GM19467 (cell line): ENCODE data around the gene TPRG1.

Experiments
- ATAC-seq: cut with Tn5 transposase; IDR thresholded peaks from one replicate; pipeline ENCODE4 v1.9.1; 2021; ENCODE audit warnings: mild to moderate bottlenecking, moderate library complexity; ENCODE audit not compliant: unreplicated experiment

Gene TPRG1, protein sequence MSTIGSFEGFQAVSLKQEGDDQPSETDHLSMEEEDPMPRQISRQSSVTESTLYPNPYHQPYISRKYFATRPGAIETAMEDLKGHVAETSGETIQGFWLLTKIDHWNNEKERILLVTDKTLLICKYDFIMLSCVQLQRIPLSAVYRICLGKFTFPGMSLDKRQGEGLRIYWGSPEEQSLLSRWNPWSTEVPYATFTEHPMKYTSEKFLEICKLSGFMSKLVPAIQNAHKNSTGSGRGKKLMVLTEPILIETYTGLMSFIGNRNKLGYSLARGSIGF

DNA sequence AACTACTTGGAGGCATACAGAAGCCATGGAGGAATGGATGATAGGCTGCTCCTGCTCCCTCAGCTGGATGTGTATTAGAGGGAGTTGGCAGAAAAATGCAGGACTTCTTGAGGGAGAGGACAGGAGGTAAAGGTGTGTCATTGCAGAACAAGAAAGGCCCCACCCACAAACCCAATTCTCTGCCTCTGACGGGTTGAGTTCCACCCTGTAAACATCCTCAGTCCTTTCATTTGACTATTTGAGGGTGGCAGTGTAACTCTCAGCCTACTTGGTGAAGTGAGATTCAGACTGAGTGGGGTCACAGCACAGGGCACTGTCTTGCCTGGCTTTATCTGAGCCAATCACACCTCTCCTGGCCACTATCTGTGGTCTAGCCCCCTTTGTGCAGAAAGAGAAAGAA lies at the start of gene TPRG1:
Gene TPRG1 (plus strand): TSS at position 265 of the 400 bp plus-strand sequence. CDS start 35,414 bp downstream, outside the sequence.
- ATAC-seq: no peak

DNA sequence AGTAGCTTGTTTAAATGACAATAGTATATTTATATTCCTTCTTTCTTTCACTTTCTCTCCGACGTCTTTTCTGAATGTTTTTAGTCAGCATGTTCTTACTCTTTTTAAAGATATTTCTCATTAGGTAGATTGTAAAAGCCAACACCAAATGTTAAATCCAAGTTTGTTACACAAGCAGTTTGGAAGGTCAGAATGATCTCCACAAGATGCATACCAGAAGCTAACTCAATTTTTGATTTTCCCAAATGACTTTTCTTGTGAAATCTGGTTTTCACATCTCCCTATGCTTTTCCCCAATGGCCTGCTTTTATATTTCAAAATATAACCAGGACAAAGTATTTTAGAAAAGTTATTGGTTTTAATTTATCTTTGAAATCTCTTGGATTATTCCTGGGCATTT lies 49.7 kb upstream of the TPRG1 start:
- no peak for ATAC-seq

DNA sequence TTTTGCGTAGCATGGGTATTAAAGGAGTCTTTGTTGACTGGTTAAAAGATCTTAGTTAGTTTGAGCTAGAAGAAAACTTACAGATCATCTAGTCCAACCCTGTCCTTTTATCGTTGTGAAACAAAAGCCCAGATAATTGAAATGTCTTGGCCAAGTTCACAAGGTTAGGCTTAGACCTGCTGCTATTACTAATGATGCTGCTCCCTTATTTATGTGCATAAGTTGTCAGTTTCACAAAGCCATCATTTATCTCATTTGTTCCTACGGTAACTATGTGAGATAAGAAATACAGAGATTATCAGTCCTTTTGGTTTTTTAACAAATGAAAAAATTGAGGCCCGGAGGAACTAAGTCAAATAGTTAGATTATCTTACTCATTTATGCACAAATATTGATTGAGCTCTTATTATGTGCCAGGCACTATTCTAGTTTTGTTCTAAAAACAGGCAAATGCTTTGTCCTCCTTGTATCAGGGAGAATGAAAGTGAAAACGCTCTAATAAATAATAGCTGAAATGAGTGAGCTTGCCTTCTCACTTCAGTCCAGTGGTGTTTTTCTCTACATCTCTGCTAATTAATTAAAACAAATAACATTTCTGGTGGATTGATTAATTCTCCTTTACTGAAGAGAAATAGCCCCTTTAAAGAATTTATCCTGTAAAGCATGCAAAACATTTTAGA lies 49.1 kb upstream of the TPRG1 start:
- no peak for ATAC-seq

DNA sequence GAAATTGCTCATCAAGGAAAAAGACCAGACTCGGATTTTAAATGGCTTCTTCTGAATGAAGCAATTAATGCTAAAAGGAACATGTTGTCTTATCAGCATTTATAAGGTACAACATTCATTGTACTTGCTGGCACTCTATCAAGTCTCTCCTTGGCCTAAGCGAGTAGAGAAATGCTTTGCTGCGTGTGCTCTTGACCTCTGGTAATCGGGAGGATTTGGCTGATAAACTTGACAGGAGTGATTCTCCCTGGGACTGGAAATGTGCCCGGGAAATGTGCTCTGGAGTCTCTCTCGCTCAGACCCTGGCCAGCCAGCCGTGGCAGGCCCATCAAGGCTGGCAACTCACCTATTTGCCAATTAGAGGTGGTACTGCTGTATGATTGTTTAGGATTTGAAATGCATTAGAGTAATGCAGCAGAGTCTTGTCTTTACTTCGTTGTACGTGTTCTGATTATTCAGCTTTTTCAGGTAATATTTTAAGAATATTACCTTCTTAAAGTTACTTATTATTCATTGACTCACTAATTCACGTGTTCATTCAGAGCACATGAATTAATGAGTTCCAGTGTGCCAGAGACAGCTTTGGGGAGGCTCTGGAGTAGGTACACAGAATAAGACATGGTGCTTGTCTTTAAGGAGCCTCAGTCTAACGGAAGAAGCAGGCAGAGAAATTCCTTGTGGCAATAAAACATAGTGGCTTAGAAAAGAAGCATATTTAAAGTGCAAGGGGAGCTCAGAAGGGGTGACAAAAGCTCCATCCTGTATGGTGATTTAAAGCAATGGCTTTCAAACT lies 48.0 kb upstream of the TPRG1 start:
- ATAC-seq: no peak

DNA sequence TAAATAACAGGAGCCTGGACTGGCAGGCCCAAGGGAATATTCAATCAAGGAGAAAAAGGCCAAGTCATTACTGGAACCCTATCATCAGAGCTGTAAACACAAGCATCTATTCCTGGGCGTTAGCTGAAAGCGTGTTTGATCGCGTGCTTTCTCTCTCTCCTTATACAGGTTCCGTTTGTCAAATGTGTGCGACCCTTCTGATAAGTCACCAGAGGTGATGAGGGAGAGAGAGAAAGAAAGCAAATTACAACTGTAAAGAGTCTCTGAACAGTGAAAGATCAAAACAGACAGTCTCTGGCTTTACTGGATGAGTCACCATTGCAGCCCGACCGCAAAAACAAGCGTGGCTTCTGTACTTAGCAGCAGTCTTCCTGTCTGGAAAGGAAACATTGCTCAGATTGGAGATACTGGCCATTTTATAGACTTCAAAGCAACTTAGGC lies 39.5 kb upstream of the TPRG1 start:
- ATAC-seq: peak; percentile 73

DNA sequence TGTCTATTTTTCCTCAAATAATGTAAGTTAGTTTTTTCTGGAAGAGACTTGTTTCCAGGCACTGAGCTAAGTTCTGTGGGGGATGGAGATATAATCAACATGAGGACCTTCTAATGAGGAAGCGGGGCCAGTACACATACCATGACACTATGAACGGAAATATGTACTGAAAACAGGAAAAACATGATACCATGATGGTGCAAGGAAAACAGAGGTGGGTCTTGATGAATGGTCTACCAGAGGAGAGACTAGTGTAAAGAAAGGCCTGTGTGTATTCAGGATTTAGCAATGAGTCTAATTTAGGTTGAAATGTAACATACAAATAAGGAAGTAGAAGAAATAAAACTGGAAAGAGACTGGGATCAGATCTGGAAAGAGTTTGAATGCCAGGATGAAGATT lies 38.9 kb upstream of the TPRG1 start:
- ATAC-seq: no peak

DNA sequence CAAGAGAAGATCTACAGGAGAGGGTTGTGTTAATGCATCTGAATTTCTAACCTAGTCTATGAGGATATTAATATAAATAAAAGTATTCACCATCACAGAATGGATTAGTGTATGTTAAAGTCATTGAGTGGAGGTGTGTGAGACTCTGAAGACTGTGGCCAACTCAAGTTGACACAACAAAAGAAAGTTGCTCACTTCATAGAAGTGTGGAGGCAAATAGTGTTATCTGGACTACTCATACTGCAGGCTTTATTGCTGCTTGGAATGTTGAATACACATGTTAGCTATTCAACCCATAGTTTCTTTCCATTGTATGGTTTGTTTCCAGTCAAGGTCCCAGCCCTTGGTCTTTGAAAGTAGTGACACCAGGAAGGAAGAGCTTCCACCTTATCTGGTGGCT lies 38.0 kb upstream of the TPRG1 start:
- ATAC-seq: no peak

DNA sequence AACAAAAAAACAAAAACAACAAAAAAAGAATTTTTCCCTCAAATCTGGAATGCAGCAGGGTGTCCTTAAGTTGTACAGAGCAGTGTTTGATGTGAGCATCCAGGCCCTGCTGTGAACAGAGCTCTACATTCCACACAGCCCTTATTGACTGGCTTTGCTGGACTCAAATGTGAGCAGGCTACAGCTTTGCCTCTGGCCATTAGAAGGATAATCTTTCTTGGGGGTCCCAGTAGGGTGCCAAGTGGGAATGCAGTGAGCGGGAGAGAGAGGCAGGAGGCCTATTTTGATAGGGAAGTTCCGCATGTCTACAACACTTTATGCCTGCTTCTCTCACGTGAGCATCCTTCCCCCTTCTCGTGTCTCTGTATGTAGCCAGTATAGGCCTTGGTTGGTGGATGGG lies 34.4 kb upstream of the TPRG1 start:
- no peak for ATAC-seq

DNA sequence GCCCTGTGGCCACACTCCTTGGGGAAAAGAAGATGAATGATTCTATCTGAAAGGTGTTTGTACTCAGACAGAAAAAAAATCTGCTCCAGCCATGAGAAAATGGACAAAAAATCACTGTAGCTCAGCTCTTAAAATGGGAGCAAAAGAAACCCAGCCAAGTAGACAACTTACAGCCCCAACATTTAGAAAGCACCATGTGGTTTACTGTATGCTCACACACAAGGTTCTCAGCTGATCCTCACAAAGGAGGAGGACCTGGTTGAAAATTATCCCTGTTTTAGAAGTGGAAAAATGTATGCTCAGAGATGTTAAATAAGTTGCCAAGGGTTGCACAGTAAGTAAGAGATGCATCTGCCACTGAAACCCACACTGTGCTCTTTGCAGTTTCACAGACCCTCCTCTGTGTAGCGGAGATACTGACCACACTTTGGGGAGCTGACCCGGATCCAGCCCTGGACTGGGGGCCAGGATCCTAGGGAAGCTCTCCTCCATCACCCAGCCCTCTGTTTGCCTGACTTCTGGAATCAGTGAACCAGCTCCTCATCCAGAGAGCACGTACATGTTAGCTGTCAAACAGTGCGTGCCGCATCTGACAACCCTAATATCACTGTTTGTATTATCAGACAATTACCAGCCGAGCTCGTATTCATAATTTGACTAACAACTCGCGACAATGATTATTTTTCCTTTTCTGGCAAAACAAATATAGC lies 32.7 kb upstream of the TPRG1 start:
- no peak for ATAC-seq

DNA sequence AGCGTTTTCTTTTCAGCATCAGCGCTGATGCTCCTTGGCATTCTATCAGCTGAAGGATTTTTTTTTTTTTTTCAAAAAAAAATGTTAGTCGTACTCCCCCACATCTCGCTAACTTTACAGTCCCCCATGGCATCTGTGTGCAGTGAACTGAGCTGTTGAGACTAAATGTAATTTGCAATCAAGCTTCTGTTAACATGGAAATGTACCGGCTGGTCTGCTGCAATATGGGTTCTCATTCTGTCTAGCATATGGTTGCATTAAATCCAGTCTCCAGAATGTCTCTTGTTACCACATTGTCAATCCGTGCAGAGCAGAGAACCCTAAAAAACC lies 32.2 kb upstream of the TPRG1 start:
- no peak for ATAC-seq

DNA sequence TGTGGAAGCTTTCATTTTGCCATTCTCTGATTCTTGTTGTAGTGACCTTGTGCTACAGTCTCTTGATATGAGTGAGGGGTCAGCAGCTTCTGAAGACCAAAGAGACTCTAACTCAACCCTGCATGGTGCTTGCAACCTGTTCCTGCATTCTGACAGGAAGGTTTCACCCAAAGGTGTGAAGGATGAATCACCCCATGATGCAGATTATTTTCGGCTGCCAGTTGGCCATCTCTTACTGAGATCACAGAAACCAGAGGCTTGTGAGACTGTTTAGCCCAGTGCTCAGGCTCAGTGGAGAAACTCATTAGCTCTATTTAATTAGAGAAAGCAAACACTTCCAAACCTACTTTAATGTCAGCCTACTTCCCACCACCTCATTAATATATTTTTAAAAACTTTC lies 29.2 kb upstream of the TPRG1 start:
- no peak for ATAC-seq

DNA sequence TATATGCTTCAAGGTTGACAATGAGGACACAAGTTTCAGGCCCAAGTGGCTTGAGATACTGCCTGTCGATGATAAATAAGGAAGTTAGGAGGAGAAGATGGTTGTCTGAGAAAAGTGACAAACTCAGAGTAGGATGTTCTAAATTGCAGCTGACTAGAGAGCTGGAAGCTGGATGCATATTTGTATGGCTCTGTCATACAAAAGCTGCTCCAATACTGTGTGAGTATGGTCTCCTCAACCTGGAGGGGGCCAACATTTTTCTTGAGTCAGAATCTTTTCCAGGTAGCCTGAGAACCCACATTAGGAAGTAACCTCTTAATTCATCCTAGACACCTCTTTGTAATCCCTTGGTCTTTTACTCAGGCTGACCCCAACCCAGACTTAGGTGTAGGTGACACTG lies 28.4 kb upstream of the TPRG1 start:
- no peak for ATAC-seq

DNA sequence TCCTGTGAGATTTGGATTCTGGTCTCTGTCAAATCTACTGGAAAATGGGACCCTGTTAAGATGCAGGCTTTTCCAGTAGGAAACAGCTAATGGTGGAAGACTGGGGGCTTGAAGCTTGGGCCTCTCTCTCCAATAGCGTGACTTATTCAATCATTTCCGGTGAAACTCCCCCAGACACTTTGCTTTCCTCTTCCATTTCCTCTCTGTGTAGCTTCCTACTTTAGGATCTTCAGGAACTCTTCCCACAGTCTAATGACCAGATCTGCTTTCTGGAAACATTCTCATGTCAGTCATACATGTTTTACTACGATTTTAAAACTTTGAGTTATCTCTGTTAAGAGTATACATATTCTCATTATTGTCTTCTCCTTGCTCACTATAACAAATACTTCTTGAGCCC lies 28.0 kb upstream of the TPRG1 start:
- no peak for ATAC-seq

DNA sequence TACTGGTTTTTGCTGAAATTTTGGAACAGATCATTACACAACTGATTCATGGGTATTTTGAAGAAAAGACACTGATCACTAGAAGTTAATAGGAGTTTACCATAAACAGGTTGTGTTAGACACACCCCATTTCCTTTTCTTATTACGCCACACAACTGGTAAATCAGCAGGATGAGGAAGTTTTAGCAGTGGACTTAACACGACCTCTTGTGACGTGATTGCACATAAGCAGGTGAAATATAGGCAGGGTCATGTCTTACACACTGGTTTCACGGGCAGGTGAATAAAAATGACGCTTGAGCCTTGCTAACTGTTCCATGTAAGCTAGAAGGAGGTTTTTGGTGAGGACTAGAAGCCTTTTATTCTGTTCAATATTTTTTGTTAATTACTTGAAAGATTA lies 27.1 kb upstream of the TPRG1 start:
- no peak for ATAC-seq

DNA sequence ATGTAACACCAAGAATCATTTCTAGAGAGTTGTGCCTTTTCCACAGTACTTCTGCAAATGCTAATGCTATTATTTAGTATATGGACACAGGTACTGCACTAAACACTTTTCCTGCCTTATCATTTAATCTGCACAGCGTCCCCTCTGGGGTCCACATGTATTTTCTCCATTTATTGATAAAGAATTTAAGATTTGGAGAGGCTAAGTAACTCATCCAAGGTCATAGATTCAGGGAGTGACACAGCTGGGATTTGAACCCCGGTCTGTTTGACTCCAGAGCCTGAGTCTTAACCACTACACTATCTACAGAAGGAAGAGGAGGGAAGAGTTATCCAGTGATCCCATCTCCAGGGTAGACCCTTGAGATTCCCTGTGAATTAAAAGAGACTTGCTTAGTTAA lies 24.9 kb upstream of the TPRG1 start:
- no peak for ATAC-seq

DNA sequence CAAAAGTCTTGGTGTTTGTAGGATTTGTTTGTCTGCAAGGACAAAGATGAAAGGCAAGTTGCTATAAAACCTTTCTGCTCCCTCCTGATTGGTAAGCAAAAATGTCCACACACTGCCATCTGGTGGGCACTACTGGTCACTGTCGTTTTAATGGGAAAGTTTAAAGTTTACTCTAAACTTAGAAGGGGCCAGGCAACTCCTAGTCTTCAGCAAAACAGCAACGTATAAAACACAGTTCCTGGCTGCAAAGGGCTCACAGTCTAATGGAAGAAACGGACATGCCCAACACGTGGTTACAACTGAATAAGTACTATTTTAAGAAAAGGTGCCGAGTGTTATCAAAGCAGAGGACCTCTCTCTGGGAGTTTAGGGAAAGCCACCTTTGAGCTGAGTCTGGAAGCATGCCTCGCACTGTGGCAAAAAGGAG lies 23.7 kb upstream of the TPRG1 start:
- ATAC-seq: peak; percentile 77

DNA sequence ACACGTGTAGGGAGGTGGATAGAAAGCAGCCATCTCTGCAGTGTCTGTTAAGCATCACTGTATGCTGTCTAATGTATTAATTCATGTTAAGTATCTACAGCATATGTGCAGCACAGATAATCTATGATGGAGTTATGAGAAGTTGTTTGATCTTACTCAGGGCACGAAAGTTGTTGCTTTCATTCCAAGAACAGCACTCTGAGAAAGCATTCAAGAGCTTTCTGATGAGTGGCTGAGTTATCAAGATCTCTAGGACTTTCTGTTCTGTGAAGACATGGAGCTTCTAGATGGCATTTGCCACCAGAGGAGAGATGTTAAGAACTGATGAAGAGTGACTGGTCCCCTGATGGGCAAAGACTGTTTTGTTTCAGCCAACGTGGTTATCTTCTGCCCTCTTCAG lies 22.6 kb upstream of the TPRG1 start:
- ATAC-seq: no peak

DNA sequence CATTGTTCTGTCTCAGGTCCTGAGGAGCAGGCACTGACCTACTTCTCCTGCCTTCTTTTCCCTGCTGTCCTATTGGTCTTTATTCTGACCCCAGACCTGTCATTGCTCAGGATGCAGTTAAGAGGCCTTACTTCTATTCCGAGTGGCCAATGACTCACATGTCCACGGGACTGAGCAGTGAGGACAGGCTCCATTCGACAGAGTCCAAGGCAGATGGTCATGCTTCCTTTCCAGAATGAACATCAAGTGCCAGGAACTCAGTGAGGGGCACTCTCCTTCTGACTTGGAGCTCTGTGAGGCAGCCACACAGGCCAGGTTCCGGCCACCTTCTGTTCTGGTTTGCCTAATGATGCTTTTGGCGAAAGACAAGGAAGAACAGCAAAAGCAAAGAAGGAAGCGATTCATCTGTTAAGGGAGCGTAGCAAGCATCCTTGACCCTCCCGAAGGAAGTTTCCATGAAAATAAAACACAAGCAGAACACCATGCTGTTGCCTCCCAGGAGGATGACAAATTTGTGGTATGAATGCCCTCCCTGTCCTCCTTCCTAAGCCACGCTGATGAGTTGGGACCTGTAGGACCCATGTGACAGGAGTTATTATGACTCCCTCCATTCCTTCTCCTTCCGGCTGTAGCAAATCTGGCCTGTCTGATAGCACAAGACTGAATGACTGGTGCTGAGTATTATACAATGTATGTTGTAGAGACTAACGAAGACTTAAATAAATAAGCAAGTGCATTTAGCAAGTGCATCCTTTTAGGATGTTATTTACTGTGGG lies 14.4 kb upstream of the TPRG1 start:
- no peak for ATAC-seq

DNA sequence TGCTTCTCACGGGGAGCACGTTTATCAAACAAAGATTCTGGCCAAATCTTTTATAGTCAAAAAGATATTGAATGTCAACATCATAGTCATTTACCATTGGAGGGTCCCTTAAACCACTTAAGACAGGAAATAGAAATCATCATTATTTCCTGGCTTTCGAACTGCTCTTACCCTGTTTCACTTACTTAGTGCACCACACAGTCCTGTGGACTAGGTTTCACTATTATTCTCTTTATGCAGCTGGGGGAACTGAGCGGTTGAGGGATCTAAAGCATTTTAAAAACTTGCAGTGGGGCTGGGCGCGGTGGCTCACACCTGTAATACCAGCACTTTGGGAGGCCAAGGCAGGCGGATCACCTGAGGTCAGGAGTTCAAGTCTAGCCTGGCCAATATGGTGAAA lies 13.7 kb upstream of the TPRG1 start:
- no peak for ATAC-seq

DNA sequence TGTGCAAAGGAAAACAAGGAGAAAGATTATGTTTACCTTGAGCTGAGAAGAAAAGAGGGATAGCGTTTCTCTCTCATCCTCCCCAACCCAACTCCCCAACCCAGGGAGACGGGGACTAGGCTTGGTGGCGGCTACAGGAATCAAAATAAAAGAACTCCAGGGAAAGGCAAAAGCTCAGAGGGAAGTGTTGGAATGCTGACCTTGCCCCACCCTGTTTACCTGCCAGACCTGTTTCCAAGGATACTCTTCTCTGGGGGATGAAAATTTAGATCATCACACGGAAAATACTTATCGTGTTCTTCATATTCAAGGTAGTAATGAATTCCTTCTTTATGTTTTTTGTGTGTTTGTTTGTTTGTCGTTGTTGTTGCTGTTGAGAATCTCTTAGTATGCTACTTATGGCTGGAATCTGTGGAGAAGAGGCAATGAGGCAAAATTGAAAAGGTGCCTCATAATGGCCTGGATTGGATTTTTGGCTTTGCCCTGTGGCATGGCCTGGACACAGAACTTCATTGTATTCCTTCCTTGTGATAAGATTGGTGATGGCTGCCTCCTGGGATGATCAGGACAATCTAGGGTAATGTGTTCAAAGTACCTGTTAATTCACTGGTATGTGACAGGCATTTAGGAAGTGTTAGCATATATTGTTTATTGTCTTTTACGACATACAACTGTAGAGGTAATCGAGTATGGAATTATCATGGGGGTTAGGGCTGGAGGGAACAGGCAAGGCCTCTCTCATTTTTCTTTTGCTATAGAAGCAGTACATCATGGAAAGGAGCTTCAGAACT lies 11.1 kb upstream of the TPRG1 start:
- no peak for ATAC-seq
